HepG2 (cell line): ENCODE data around the gene CTNNBL1. TPM values are rescaled to one million over a fixed set of nuclear protein-coding genes. Genes with fewer than 3 reads are reported as not detected.

ENCODE experiments used
- ATAC-seq: fragments of 200-7000 bp; cut with Tn5 transposase; 3 replicates; pipeline ENCODE4 v1.9.1; 2020; ENCODE audit warnings: mild to moderate bottlenecking, moderate library complexity
- BruUV-seq: library from RNA; stranded (reverse); fragments of 400-500 nt; replicated peaks from 2 replicates; lab custom pipeline; 2021; lab: Mats Ljungman, UMichigan
- CTCF ChIA-PET: fragments of 300-600 bp; formaldehyde crosslinking; extraction: SDS; loops from one replicate; lab custom pipeline; 2021; ENCODE audit warnings: low total read pairs, inconsistent platforms, low intra/inter-chr PET ratio; lab: Yijun Ruan, JAX
- POLR2A ChIA-PET: fragments of 350-600 bp; sonication (Branson Sonifier 250); formaldehyde crosslinking; loops from one replicate; lab custom pipeline; 2020; ENCODE audit warnings: antibody characterized with exemption, inconsistent platforms; lab: Yijun Ruan, JAX
- DNase-seq: peaks from one replicate; pipeline ENCODE4 v3.0.0-alpha.2; 2015; ENCODE audit warnings: low spot score
- FAIRE-seq: peaks from 3 replicates; lab custom pipeline; 2011; peaks lifted over from hg19 to GRCh38; lab: Jason Lieb, UNC
- H2AFZ ChIP-seq: one replicate; pipeline ENCODE4 v1.6.1; 2011; ENCODE audit warnings: low read length, inconsistent platforms
- H3K27ac ChIP-seq: fragments of 300-600 bp; 3 replicates; pipeline ENCODE4 v1.8.0; 2011; ENCODE audit warnings: mixed run types, mild to moderate bottlenecking, mixed read lengths, low read length, inconsistent platforms; ENCODE audit not compliant: insufficient read depth; ENCODE audit errors: extremely low read length
- H3K27me3 ChIP-seq, 2 experiments: fragments of 200-600 bp in 1 of 2; 2 replicates in 1 of 2; 3 replicates in 1 of 2; pipeline versions ENCODE4 v1.6.0 to v1.8.0; 2011; ENCODE audit warnings: low read length in 2 of 2, mild to moderate bottlenecking in 2 of 2, moderate library complexity in 2 of 2, inconsistent platforms in 1 of 2; ENCODE audit not compliant: insufficient read depth in 2 of 2, control insufficient read depth in 1 of 2
- H3K36me3 ChIP-seq, 2 experiments: fragments of 200-600 bp in 1 of 2; replicated peaks in 1 of 2; 2 replicates in 1 of 2; 3 replicates in 1 of 2; pipeline versions ENCODE4 v1.5.1 to v1.8.0; 2011; ENCODE audit warnings: low read length in 2 of 2, inconsistent platforms in 1 of 2; ENCODE audit not compliant: insufficient read depth in 2 of 2, control insufficient read depth in 1 of 2
- H3K4me1 ChIP-seq: 2 replicates; pipeline ENCODE4 v1.5.1; 2012; ENCODE audit warnings: low read length, inconsistent platforms; ENCODE audit not compliant: insufficient read depth
- H3K4me2 ChIP-seq: 2 replicates; pipeline ENCODE4 v1.6.0; 2011; ENCODE audit warnings: low read depth, low read length, inconsistent platforms
- H3K4me3 ChIP-seq, 3 experiments: fragments of 200-600 bp in 1 of 3; sonication (generic), shearing (Covaris generic) in 1 of 3; replicated peaks in 1 of 3; 2 replicates each; pipeline ENCODE4 v1.5.1; 2011 to 2016; ENCODE audit warnings: low read length in 3 of 3, inconsistent platforms in 2 of 3, low read depth in 2 of 3, mild to moderate bottlenecking in 2 of 3, control low read depth in 1 of 3, mixed read lengths in 1 of 3; ENCODE audit not compliant: insufficient read depth in 1 of 3
- H3K79me2 ChIP-seq: one replicate; pipeline ENCODE4 v1.6.1; 2011; ENCODE audit warnings: low read length, inconsistent platforms; ENCODE audit not compliant: insufficient read depth
- H3K9ac ChIP-seq: 2 replicates; pipeline ENCODE4 v1.6.0; 2011; ENCODE audit warnings: mild to moderate bottlenecking, low read depth, low read length, inconsistent platforms; ENCODE audit not compliant: insufficient read depth
- H3K9me3 ChIP-seq: 2 replicates; pipeline ENCODE4 v1.5.1; 2012; ENCODE audit warnings: mild to moderate bottlenecking, low read length
- H4K20me1 ChIP-seq: 2 replicates; pipeline ENCODE4 v1.6.0; 2011; ENCODE audit warnings: inconsistent platforms, mild to moderate bottlenecking, low read length, moderate library complexity; ENCODE audit not compliant: insufficient read depth
- ATF1 ChIP-seq: IDR thresholded peaks from 2 replicates; pipeline ENCODE4 v1.6.1; 2016; ENCODE audit warnings: mild to moderate bottlenecking, control low read depth
- CEBPB ChIP-seq: IDR thresholded peaks from 2 replicates; pipeline ENCODE4 v1.6.1; 2011; ENCODE audit warnings: low read depth, low read length, improper control_type of control experiment, borderline replicate concordance
- CEBPG ChIP-seq: IDR thresholded peaks from 2 replicates; pipeline ENCODE4 v1.6.1; 2016
- FOXP1 ChIP-seq, 2 experiments: fragments of 450-650 bp in 1 of 2; IDR thresholded peaks; 2 replicates each; pipeline ENCODE4 v1.6.1; 2017 to 2018; ENCODE audit warnings: antibody characterized with exemption in 1 of 2
- HOXA5 ChIP-seq: sonication (generic); formaldehyde crosslinking; IDR thresholded peaks from 2 replicates; pipeline ENCODE4 v1.4.0; 2020; ENCODE audit warnings: missing genetic modification reagents
- MTA1 ChIP-seq: sonication (generic); formaldehyde crosslinking; IDR thresholded peaks from 2 replicates; pipeline ENCODE4 v1.4.0; 2020; ENCODE audit warnings: missing genetic modification reagents, mild to moderate bottlenecking, borderline replicate concordance
- NCOA1 ChIP-seq: sonication (generic); formaldehyde crosslinking; IDR thresholded peaks from 2 replicates; pipeline ENCODE4 v1.9.0; 2021; ENCODE audit warnings: missing genetic modification reagents
- SOX6 ChIP-seq, 2 experiments: fragments of 450-650 bp in 1 of 2; sonication (generic) in 1 of 2; formaldehyde crosslinking in 1 of 2; IDR thresholded peaks; 2 replicates each; pipeline versions ENCODE4 v1.4.0 to v1.6.1; 2017 to 2020; ENCODE audit warnings: antibody characterized with exemption in 1 of 2, mild to moderate bottlenecking in 1 of 2, missing genetic modification reagents in 1 of 2
- SP4 ChIP-seq: sonication (generic); formaldehyde crosslinking; IDR thresholded peaks from 2 replicates; pipeline ENCODE4 v1.8.1; 2023; ENCODE audit warnings: mild to moderate bottlenecking, missing genetic modification reagents
- ZC3H13 ChIP-seq: sonication (generic); formaldehyde crosslinking; IDR thresholded peaks from 2 replicates; pipeline ENCODE4 v1.8.1; 2023; ENCODE audit warnings: mild to moderate bottlenecking, missing genetic modification reagents, moderate library complexity
- ZMYM3 ChIP-seq: sonication (generic); formaldehyde crosslinking; IDR thresholded peaks from 2 replicates; pipeline ENCODE4 v1.5.1; 2020; ENCODE audit warnings: mild to moderate bottlenecking, missing genetic modification reagents
- ZMYM4 ChIP-seq: sonication (generic); formaldehyde crosslinking; IDR thresholded peaks from 2 replicates; pipeline ENCODE4 v1.8.1; 2023; ENCODE audit warnings: mild to moderate bottlenecking, missing genetic modification reagents
- ZNF460 ChIP-seq: sonication (generic); formaldehyde crosslinking; IDR thresholded peaks from 2 replicates; pipeline ENCODE4 v1.5.1; 2020; ENCODE audit warnings: missing genetic modification reagents, mild to moderate bottlenecking, borderline replicate concordance
- ZNF766 ChIP-seq: sonication (generic); formaldehyde crosslinking; IDR thresholded peaks from 2 replicates; pipeline ENCODE4 v1.5.0; 2020; ENCODE audit warnings: missing genetic modification reagents, borderline replicate concordance
- ZNF770 ChIP-seq: sonication (generic); formaldehyde crosslinking; IDR thresholded peaks from 2 replicates; pipeline ENCODE4 v1.5.0; 2020; ENCODE audit warnings: mild to moderate bottlenecking, missing genetic modification reagents
- ZSCAN25 ChIP-seq: sonication (generic); formaldehyde crosslinking; IDR thresholded peaks from 2 replicates; pipeline ENCODE4 v1.8.0; 2022; ENCODE audit warnings: mild to moderate bottlenecking, missing genetic modification reagents
- WGBS: methylation state at CpG from one replicate; pipeline ENCODE4 v1.1.6; 2017; ENCODE audit warnings: low lambda C conversion rate; 5-methylcytosine and 5-hydroxymethylcytosine counted together
- in situ Hi-C: cut with HindIII; loops from 2 replicates; pipeline ENCODE4 v1.10.0; 2017; ENCODE audit warnings: low pct_unique_long_range_greater_than_20kb; ENCODE audit not compliant: extremely low pct_ligation_motif_present
- intact Hi-C: fragments of 100-400 bp; cut with micrococcal nuclease; formaldehyde crosslinking; loops from one replicate; pipeline ENCODE4 v1.10.0; 2022; ENCODE audit not compliant: unreplicated experiment
- polyA plus RNA-seq, 8 experiments: library from polyadenylated mRNA; depleted of rRNA in 3 of 8; stranded (reverse) in 7 of 8; unstranded in 1 of 8; fragments of >200 nt; fragmentation: Illumina TruSeq in 4 of 8; extraction: Trizol in 4 of 8; gene quantifications; 2 replicates each; pipeline versions ENCODE4 v1.2.1 to v1.2.3, GENCODE V29; 2011 to 2016; ENCODE audit warnings: low read depth in 4 of 8, missing spikeins in 1 of 8, mixed read lengths in 1 of 8; ENCODE audit not compliant: insufficient read depth in 1 of 8
- total RNA-seq, 5 experiments: library from RNA; depleted of rRNA; stranded (reverse); fragments of >200 nt; fragmentation: Illumina TruSeq; extraction: Trizol; gene quantifications; 2 replicates each; pipeline ENCODE4 v1.2.3, GENCODE V29; 2016; ENCODE audit warnings: low read depth in 1 of 5
- TF ChIP-seq, protein P1 (sequence below): sonication (generic); formaldehyde crosslinking; IDR thresholded peaks from 2 replicates; pipeline ENCODE4 v1.4.0; 2020; ENCODE audit warnings: missing genetic modification reagents
- TF ChIP-seq, protein P2 (sequence below): sonication (generic); formaldehyde crosslinking; IDR thresholded peaks from 2 replicates; pipeline ENCODE4 v1.4.0; 2020; ENCODE audit warnings: missing genetic modification reagents

CTNNBL1 gene
- total and polyA plus RNA-seq, 2 of the 13 experiments (the other 11 are each of a cell fraction or from before 2014, with no cell fraction given): 49.3 to 94.6 TPM

DNA sequence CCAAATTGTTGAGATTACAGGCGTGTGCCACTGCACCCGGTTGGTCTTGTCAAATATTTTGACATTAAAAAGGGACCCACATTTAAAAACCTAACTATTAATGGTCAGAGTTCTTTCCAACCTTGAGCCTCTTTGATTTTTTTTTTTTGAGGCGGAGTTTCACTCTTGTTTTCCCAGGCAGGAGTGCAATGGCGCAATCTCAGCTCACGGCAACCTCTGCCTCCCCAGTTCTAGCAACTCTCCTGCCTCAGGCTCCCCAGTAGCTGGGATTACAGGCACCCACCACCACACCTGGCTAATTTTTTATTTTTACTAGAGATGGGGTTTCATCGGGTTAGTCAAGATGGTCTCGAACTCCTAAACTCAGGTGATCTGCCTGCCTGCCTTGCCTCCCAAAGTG, 31.3 kb downstream of the CTNNBL1 start:
- in situ Hi-C loops: no loop called here
- peaks cover 32% of the 10 kb centered on the region for H3K79me2 ChIP-seq
- CTCF ChIA-PET: no interaction called here
- TF ChIP-seq ZSCAN25 (CRISPR knock-in tag) (0 out of 2 replicates have a peak, but pooled peaks have one; percentile 39), CEBPB (peak; percentile 88; the same call in 1 of the 2 replicates), ZMYM4 (peak; percentile 57; the same call in 1 of the 2 replicates), ZNF766 (0 out of 2 replicates have a peak, but pooled peaks have one; percentile 43), CEBPG (CRISPR knock-in tag) (peak; percentile 84), SP4 (CRISPR knock-in tag) (0 out of 2 replicates have a peak, but pooled peaks have one; percentile 47), FOXP1 (IDR thresholded peaks at IDR 0.05) (no peak), FOXP1 (CRISPR knock-in tag; IDR thresholded peaks at IDR 0.05) (0 out of 2 replicates have a peak, but pooled peaks have one; percentile 19), ZMYM3 (CRISPR knock-in tag) (peak; percentile 16; the same call in 1 of the 2 replicates), ZNF770 (0 out of 2 replicates have a peak, but pooled peaks have one; percentile 7), NCOA1 (CRISPR knock-in tag) (no peak), ZC3H13 (no peak), ZNF460 (CRISPR knock-in tag) (peak; percentile 77), MTA1 (CRISPR knock-in tag) (0 out of 2 replicates have a peak, but pooled peaks have one; percentile 42), HOXA5 (CRISPR knock-in tag) (0 out of 2 replicates have a peak, but pooled peaks have one; percentile 20), ATF1 (CRISPR knock-in tag) (no peak), SOX6 (IDR thresholded peaks at IDR 0.05) (no peak), SOX6 (CRISPR knock-in tag; IDR thresholded peaks at IDR 0.05) (0 out of 2 replicates have a peak, but pooled peaks have one; percentile 26)
- TF ChIP-seq, protein P1, sequence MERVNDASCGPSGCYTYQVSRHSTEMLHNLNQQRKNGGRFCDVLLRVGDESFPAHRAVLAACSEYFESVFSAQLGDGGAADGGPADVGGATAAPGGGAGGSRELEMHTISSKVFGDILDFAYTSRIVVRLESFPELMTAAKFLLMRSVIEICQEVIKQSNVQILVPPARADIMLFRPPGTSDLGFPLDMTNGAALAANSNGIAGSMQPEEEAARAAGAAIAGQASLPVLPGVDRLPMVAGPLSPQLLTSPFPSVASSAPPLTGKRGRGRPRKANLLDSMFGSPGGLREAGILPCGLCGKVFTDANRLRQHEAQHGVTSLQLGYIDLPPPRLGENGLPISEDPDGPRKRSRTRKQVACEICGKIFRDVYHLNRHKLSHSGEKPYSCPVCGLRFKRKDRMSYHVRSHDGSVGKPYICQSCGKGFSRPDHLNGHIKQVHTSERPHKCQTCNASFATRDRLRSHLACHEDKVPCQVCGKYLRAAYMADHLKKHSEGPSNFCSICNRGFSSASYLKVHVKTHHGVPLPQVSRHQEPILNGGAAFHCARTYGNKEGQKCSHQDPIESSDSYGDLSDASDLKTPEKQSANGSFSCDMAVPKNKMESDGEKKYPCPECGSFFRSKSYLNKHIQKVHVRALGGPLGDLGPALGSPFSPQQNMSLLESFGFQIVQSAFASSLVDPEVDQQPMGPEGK (CRISPR knock-in tag): 0 out of 2 replicates have a peak, but pooled peaks have one; percentile 14
- TF ChIP-seq, protein P2, sequence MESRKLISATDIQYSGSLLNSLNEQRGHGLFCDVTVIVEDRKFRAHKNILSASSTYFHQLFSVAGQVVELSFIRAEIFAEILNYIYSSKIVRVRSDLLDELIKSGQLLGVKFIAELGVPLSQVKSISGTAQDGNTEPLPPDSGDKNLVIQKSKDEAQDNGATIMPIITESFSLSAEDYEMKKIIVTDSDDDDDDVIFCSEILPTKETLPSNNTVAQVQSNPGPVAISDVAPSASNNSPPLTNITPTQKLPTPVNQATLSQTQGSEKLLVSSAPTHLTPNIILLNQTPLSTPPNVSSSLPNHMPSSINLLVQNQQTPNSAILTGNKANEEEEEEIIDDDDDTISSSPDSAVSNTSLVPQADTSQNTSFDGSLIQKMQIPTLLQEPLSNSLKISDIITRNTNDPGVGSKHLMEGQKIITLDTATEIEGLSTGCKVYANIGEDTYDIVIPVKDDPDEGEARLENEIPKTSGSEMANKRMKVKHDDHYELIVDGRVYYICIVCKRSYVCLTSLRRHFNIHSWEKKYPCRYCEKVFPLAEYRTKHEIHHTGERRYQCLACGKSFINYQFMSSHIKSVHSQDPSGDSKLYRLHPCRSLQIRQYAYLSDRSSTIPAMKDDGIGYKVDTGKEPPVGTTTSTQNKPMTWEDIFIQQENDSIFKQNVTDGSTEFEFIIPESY (CRISPR knock-in tag): 0 out of 2 replicates have a peak, but pooled peaks have one; percentile 36

More for the DNA sequence above, 31.3 kb downstream of the CTNNBL1 start:
- peak; percentile 55 for DNase-seq
- Histone ChIP-seq H3K27ac (no peak overlapping the region), H3K4me3 (no peak overlapping the region), H2AFZ (no peak overlapping the region), H3K4me2 (no peak overlapping the region), H3K9ac (no peak overlapping the region), H3K4me1 (peaks cover 46% of the 10 kb centered on the region), H4K20me1 (no peaks in the 10 kb centered on the region), H3K9me3 (no peaks in the 10 kb centered on the region), H3K27me3 (no peaks in the 10 kb centered on the region), H3K36me3 (no peaks in the 10 kb centered on the region)
- intact Hi-C loops: no loop called here
- no peak for FAIRE-seq
- POLR2A ChIA-PET: no interaction called here
- WGBS: 60% methylated on average over 7 of the region's 7 CpGs
- no TSS peak for BruUV-seq
- ATAC-seq: no peak; the same call in 2 of the 3 replicates
